ENCODE data around the gene MEX3C.

The MEX3C gene

GRCh38 chr18:51191128-51191717 lies 6.3 kb downstream of the MEX3C start:
- peak; percentile 30 for DNase-seq

- no peak for DNase-seq
Observed at GRCh38 chr18:51190000-51190399, 7.5 kb downstream of the MEX3C start.

- DNase-seq = no peak
Observed at GRCh38 chr18:51188024-51188701, 9.3 kb downstream of the MEX3C start.

GRCh38 chr18:51185075-51185474 lies 12.4 kb downstream of the MEX3C start:
- no peak for DNase-seq

- no peak for DNase-seq
Observed at GRCh38 chr18:51184091-51184457, 13.4 kb downstream of the MEX3C start.

- DNase-seq = no peak
Observed at GRCh38 chr18:51183372-51184090, 13.9 kb downstream of the MEX3C start.

GRCh38 chr18:51182824-51183223 lies 14.7 kb downstream of the MEX3C start:
- no peak for DNase-seq

GRCh38 chr18:51171625-51172259 lies 25.7 kb downstream of the MEX3C start:
- DNase-seq = no peak

GRCh38 chr18:51171223-51171622 lies 26.3 kb downstream of the MEX3C start:
- DNase-seq = no peak

- no peak for DNase-seq
Observed at GRCh38 chr18:51170664-51171063, 26.8 kb downstream of the MEX3C start.

- DNase-seq = no peak
Observed at GRCh38 chr18:51169731-51170130, 27.8 kb downstream of the MEX3C start.

GRCh38 chr18:51168960-51169662 lies 28.4 kb downstream of the MEX3C start:
- DNase-seq = no peak

GRCh38 chr18:51168026-51168742 lies 29.3 kb downstream of the MEX3C start:
- DNase-seq = no peak

- no peak for DNase-seq
Observed at GRCh38 chr18:51165296-51165695, 32.2 kb downstream of the MEX3C start.

GRCh38 chr18:51164761-51165281 lies 32.7 kb downstream of the MEX3C start:
- no peak for DNase-seq

GRCh38 chr18:51164342-51164741 lies 33.1 kb downstream of the MEX3C start:
- no peak for DNase-seq

GRCh38 chr18:51163543-51163942 lies 33.9 kb downstream of the MEX3C start:
- no peak for DNase-seq

GRCh38 chr18:51162617-51163016 lies 34.9 kb downstream of the MEX3C start:
- DNase-seq = peak; percentile 29

GRCh38 chr18:51160646-51161045 lies 36.8 kb downstream of the MEX3C start:
- no peak for DNase-seq

- DNase-seq = peak; percentile 19
Observed at GRCh38 chr18:51157215-51157614, 40.3 kb downstream of the MEX3C start.

- DNase-seq = no peak
Observed at GRCh38 chr18:51154431-51155063, 42.9 kb downstream of the MEX3C start.
